ENCODE results near the gene SEPTIN5.

- no peak for TF ChIP-seq EZH2 (IDR thresholded peaks at IDR 0.05; ENCODE audit: insufficient read depth, low read length)
- no peak for TF ChIP-seq CTCF (IDR thresholded peaks at IDR 0.05; ENCODE audit: insufficient read depth, low read depth, low read length)
Measured at GRCh38 chr22:19746726-19747125, 32.4 kb downstream of the SEPTIN5 start.

Measured in astrocyte (in vitro differentiated cells and primary cell).